Mesendoderm (in vitro differentiated cells): ENCODE data around the gene RALGPS1.

Source experiments
- DNase-seq: peaks from one replicate; pipeline ENCODE4 v3.0.0; 2013
- H2AK5ac ChIP-seq: 2 replicates; pipeline ENCODE4 v1.6.1; 2013; ENCODE audit warnings: low read length, inconsistent platforms
- H2BK120ac ChIP-seq: 2 replicates; pipeline ENCODE4 v1.6.1; 2013; ENCODE audit warnings: low read depth, mild to moderate bottlenecking, low read length, moderate library complexity, mixed read lengths
- H2BK15ac ChIP-seq: replicated peaks from 2 replicates; pipeline ENCODE4 v1.6.1; 2013; ENCODE audit warnings: low read depth, mild to moderate bottlenecking, moderate library complexity
- H2BK5ac ChIP-seq: 2 replicates; pipeline ENCODE4 v1.6.1; 2013; ENCODE audit warnings: low read length, inconsistent platforms
- H3K18ac ChIP-seq: 2 replicates; pipeline ENCODE4 v1.6.1; 2013; ENCODE audit warnings: mild to moderate bottlenecking, low read length, mixed read lengths
- H3K23ac ChIP-seq: one replicate; pipeline ENCODE4 v1.6.1; 2013; ENCODE audit warnings: low read length
- H3K27ac ChIP-seq: 2 replicates; pipeline ENCODE4 v1.5.1; 2013; ENCODE audit warnings: low read depth, mild to moderate bottlenecking, inconsistent platforms, low read length, moderate library complexity
- H3K27me3 ChIP-seq: 2 replicates; pipeline ENCODE4 v1.6.1; 2013; ENCODE audit warnings: low read length, control low read depth, mild to moderate bottlenecking, inconsistent platforms; ENCODE audit not compliant: insufficient read depth, poor library complexity
- H3K36me3 ChIP-seq: 2 replicates; pipeline ENCODE4 v1.6.1; 2013; ENCODE audit warnings: low read length, inconsistent platforms; ENCODE audit not compliant: control insufficient read depth, insufficient read depth
- H3K4ac ChIP-seq: one replicate; pipeline ENCODE4 v1.6.1; 2013; ENCODE audit warnings: low read depth, mild to moderate bottlenecking, low read length, moderate library complexity
- H3K4me1 ChIP-seq: 2 replicates; pipeline ENCODE4 v1.6.1; 2013; ENCODE audit warnings: low read depth, low read length, inconsistent platforms; ENCODE audit not compliant: control insufficient read depth
- H3K4me2 ChIP-seq: 2 replicates; pipeline ENCODE4 v1.6.1; 2013; ENCODE audit warnings: low read length
- H3K4me3 ChIP-seq: 2 replicates; pipeline ENCODE4 v1.5.1; 2013; ENCODE audit warnings: mild to moderate bottlenecking, low read length
- H3K56ac ChIP-seq: one replicate; pipeline ENCODE4 v1.6.1; 2013; ENCODE audit warnings: low read length
- H3K79me1 ChIP-seq: 2 replicates; pipeline ENCODE4 v1.6.1; 2013; ENCODE audit warnings: low read length, inconsistent platforms
- H3K79me2 ChIP-seq: 2 replicates; pipeline ENCODE4 v1.6.1; 2013; ENCODE audit warnings: mild to moderate bottlenecking, low read length; ENCODE audit not compliant: control insufficient read depth, insufficient read depth
- H3K9ac ChIP-seq: 2 replicates; pipeline ENCODE4 v1.6.1; 2013; ENCODE audit warnings: low read length, inconsistent platforms
- H4K5ac ChIP-seq: one replicate; pipeline ENCODE4 v1.6.1; 2013; ENCODE audit warnings: low read length
- H4K8ac ChIP-seq: one replicate; pipeline ENCODE4 v1.6.1; 2013; ENCODE audit warnings: low read depth, mild to moderate bottlenecking, control low read depth, low read length, moderate library complexity
- WGBS: extraction: QIAGEN DNeasy Blood & Tissue Kit; methylation state at CpG from one replicate; pipeline ENCODE4 v1.1.7; 2013; ENCODE audit warnings: low lambda C conversion rate, missing lambda C conversion rate; ENCODE audit not compliant: insufficient coverage; ENCODE audit errors: extremely low coverage; 5-methylcytosine and 5-hydroxymethylcytosine counted together

The RALGPS1 gene

DNA sequence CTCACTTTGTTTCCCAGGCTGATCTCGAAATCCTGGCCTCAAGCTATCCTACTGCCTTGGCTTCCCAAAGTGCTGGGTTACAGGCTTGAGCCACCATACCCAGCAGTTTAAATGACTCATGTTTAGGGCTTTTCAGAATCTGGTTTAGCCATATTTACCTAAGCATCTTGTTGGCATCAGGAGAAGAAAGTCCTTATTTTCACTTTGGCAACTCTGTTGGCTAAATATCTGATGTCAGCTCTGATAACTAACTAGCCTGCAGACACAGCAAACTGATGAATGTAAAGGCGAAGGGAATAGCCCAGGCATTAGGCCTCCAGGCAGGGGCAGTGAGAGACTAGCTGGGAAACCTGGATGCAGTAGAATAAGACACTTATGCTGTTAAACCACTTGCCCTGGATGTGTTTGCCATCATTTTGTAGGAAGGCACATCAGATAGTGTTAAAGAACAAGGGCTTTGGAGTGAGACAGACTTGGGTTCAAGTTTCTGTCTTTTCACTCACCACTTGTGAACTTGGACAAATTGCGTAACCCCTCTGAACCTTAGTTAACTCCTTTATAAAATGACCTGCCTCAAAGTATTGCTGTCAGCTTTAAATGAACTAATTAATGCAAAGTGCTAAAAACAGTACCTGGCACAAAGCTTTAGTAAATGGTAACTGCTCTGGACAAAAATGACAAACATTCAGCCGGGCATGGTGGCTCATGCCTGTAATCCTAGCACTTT, 315.3 kb downstream of the RALGPS1 start:
- WGBS, result no CpG with 5 or more reads among the region's 4 CpGs
- Histone ChIP-seq H3K79me1 (no peaks in the 10 kb centered on the region), H3K27ac (no peak overlapping the region), H3K23ac (no peak overlapping the region), H3K79me2 (no peaks in the 10 kb centered on the region), H3K9ac (no peak overlapping the region), H4K8ac (no peak overlapping the region), H2AK5ac (no peak overlapping the region), H4K5ac (no peak overlapping the region), H3K4me1 (no peaks in the 10 kb centered on the region), H2BK5ac (no peak overlapping the region), H3K27me3 (peaks cover 7% of the 10 kb centered on the region), H3K56ac (no peak overlapping the region), H2BK15ac (no peak overlapping the region), H3K36me3 (no peaks in the 10 kb centered on the region), H3K18ac (no peak overlapping the region), H3K4me2 (no peak overlapping the region), H3K4me3 (no peak overlapping the region), H2BK120ac (no peak overlapping the region), H3K4ac (no peak overlapping the region)
- no peak for DNase-seq

GRCh38 chr9:127231666-127232065, 317.1 kb downstream of the RALGPS1 start:
- Histone ChIP-seq H3K79me1 (no peaks in the 10 kb centered on the region), H3K36me3 (no peaks in the 10 kb centered on the region), H3K79me2 (no peaks in the 10 kb centered on the region), H3K56ac (no peak overlapping the region), H3K27ac (no peak overlapping the region), H3K4me3 (no peak overlapping the region), H3K18ac (no peak overlapping the region), H4K8ac (no peak overlapping the region), H3K4me2 (no peak overlapping the region), H3K9ac (no peak overlapping the region), H2BK120ac (no peak overlapping the region), H3K4me1 (no peaks in the 10 kb centered on the region), H2BK5ac (no peak overlapping the region), H2BK15ac (no peak overlapping the region), H3K23ac (no peak overlapping the region), H2AK5ac (no peak overlapping the region), H3K4ac (no peak overlapping the region), H3K27me3 (peaks cover 2% of the 10 kb centered on the region), H4K5ac (no peak overlapping the region)
- WGBS, result no CpG with 5 or more reads among the region's 3 CpGs
- no peak for DNase-seq

GRCh38 chr9:127232833-127233549, 318.4 kb downstream of the RALGPS1 start:
- H3K27me3 ChIP-seq, result no peaks in the 10 kb centered on the region
- no peaks in the 10 kb centered on the region for H3K79me1 ChIP-seq
- no peak overlapping the region for H2BK5ac ChIP-seq
- no CpG with 5 or more reads among the region's 4 CpGs for WGBS
- H3K4me1 ChIP-seq, result no peaks in the 10 kb centered on the region
- H3K4me2 ChIP-seq, result no peak overlapping the region
- H3K23ac ChIP-seq, result no peak overlapping the region
- no peaks in the 10 kb centered on the region for H3K79me2 ChIP-seq
- no peak overlapping the region for H3K4me3 ChIP-seq
- H4K8ac ChIP-seq, result no peak overlapping the region
- H3K4ac ChIP-seq, result no peak overlapping the region
- H2BK120ac ChIP-seq, result no peak overlapping the region
- no peak overlapping the region for H3K27ac ChIP-seq
- no peak overlapping the region for H2BK15ac ChIP-seq
- DNase-seq, result no peak
- H3K18ac ChIP-seq, result no peak overlapping the region
- no peak overlapping the region for H3K9ac ChIP-seq
- H4K5ac ChIP-seq, result no peak overlapping the region
- no peaks in the 10 kb centered on the region for H3K36me3 ChIP-seq
- no peak overlapping the region for H3K56ac ChIP-seq
- H2AK5ac ChIP-seq, result no peak overlapping the region

DNA sequence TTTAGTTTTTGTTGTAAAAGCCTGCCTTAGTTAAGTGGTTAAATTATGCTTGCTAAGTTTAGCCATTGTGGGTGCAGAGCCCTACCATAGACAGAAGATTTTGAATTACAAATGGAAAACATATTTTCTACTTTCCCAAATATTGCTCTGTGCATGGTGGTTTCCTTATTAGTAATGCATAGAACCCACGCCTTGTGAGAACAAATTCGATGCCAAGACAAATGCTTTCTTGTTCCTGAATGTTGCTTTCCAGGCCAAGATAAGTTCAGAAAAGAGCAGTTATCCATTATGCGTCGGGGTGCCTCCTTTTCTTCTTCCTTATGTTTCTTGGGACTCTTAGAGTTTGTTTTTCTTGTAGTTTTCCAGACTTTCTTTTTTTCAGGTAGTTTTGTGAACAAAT, 319.0 kb downstream of the RALGPS1 start:
- H2BK5ac ChIP-seq, result no peak overlapping the region
- H3K4me2 ChIP-seq, result no peak overlapping the region
- DNase-seq, result no peak
- H3K18ac ChIP-seq, result no peak overlapping the region
- no peak overlapping the region for H3K23ac ChIP-seq
- H3K9ac ChIP-seq, result no peak overlapping the region
- H3K56ac ChIP-seq, result no peak overlapping the region
- H3K36me3 ChIP-seq, result no peaks in the 10 kb centered on the region
- WGBS, result no CpG with 5 or more reads among the region's 4 CpGs
- no peak overlapping the region for H4K5ac ChIP-seq
- H2BK15ac ChIP-seq, result no peak overlapping the region
- no peak overlapping the region for H4K8ac ChIP-seq
- H3K79me1 ChIP-seq, result no peaks in the 10 kb centered on the region
- H3K4ac ChIP-seq, result no peak overlapping the region
- H2AK5ac ChIP-seq, result no peak overlapping the region
- H3K27ac ChIP-seq, result no peak overlapping the region
- H3K4me3 ChIP-seq, result no peak overlapping the region
- H3K4me1 ChIP-seq, result no peaks in the 10 kb centered on the region
- no peak overlapping the region for H2BK120ac ChIP-seq
- no peaks in the 10 kb centered on the region for H3K27me3 ChIP-seq
- no peaks in the 10 kb centered on the region for H3K79me2 ChIP-seq

- no peaks in the 10 kb centered on the region for H3K4me1 ChIP-seq
- no peak overlapping the region for H3K4me2 ChIP-seq
- DNase-seq, result no peak
- no peak overlapping the region for H2BK120ac ChIP-seq
- WGBS, result no CpG with 5 or more reads among the region's 1 CpG
- no peak overlapping the region for H4K5ac ChIP-seq
- H3K23ac ChIP-seq, result no peak overlapping the region
- H3K27me3 ChIP-seq, result no peaks in the 10 kb centered on the region
- H3K4ac ChIP-seq, result no peak overlapping the region
- H3K27ac ChIP-seq, result no peak overlapping the region
- no peaks in the 10 kb centered on the region for H3K79me2 ChIP-seq
- no peaks in the 10 kb centered on the region for H3K36me3 ChIP-seq
- no peak overlapping the region for H2BK15ac ChIP-seq
- no peak overlapping the region for H3K18ac ChIP-seq
- no peak overlapping the region for H3K56ac ChIP-seq
- H4K8ac ChIP-seq, result no peak overlapping the region
- H3K9ac ChIP-seq, result no peak overlapping the region
- no peak overlapping the region for H2BK5ac ChIP-seq
- H3K4me3 ChIP-seq, result no peak overlapping the region
- H2AK5ac ChIP-seq, result no peak overlapping the region
- no peaks in the 10 kb centered on the region for H3K79me1 ChIP-seq
Observed at GRCh38 chr9:127233989-127234388, 319.4 kb downstream of the RALGPS1 start.
